Liver (tissue), 9 donors: ENCODE data around the gene PDE4D. TPM values are rescaled to one million over a fixed set of nuclear protein-coding genes. Genes with fewer than 3 reads are reported as not detected.

Experiments used
- DNase-seq: peaks from one replicate; pipeline ENCODE4 v3.0.0-alpha.2; 2017; ENCODE audit warnings: low spot score
- H3K27ac ChIP-seq, 2 donors: one replicate each; pipeline ENCODE4 v1.7.0; 2013; ENCODE audit warnings: inconsistent platforms in 2 of 2, low read length in 2 of 2, control low read depth in 1 of 2, low read depth in 1 of 2, mild to moderate bottlenecking in 1 of 2
- H3K27me3 ChIP-seq, 4 donors: one replicate each; pipeline versions ENCODE4 v1.6.1 to v1.7.0; 2013; ENCODE audit warnings: low read length in 3 of 4, inconsistent platforms in 1 of 4, mild to moderate bottlenecking in 1 of 4, moderate library complexity in 1 of 4; ENCODE audit not compliant: control insufficient read depth in 4 of 4, insufficient read depth in 4 of 4
- H3K36me3 ChIP-seq, 4 donors: one replicate each; pipeline versions ENCODE4 v1.6.1 to v1.7.0; 2013; ENCODE audit warnings: low read length in 3 of 4, mild to moderate bottlenecking in 3 of 4, low read depth in 1 of 4, moderate library complexity in 1 of 4; ENCODE audit not compliant: control insufficient read depth in 4 of 4, insufficient read depth in 3 of 4
- H3K4me1 ChIP-seq, 4 donors: one replicate each; pipeline versions ENCODE4 v1.6.1 to v1.7.0; 2013; ENCODE audit warnings: low read length in 3 of 4, mild to moderate bottlenecking in 3 of 4, moderate library complexity in 1 of 4; ENCODE audit not compliant: control insufficient read depth in 4 of 4, insufficient read depth in 4 of 4
- H3K4me3 ChIP-seq, 3 donors: one replicate each; pipeline versions ENCODE4 v1.6.1 to v1.7.0; 2013; ENCODE audit warnings: low read length in 3 of 3, control low read depth in 1 of 3, low read depth in 1 of 3, mild to moderate bottlenecking in 1 of 3
- H3K9ac ChIP-seq, 2 donors: one replicate each; pipeline ENCODE4 v1.7.0; 2013; ENCODE audit warnings: low read length in 2 of 2, mild to moderate bottlenecking in 2 of 2, moderate library complexity in 2 of 2, control low read depth in 1 of 2, low read depth in 1 of 2
- H3K9me3 ChIP-seq, 4 donors: one replicate each; pipeline versions ENCODE4 v1.6.1 to v1.7.0; 2013; ENCODE audit warnings: low read length in 3 of 4; ENCODE audit not compliant: control insufficient read depth in 4 of 4
- CTCF ChIP-seq: fragments of 150-350 bp; IDR thresholded peaks from 2 replicates; pipeline ENCODE4 v1.5.1; 2017; ENCODE audit warnings: improper control_type of control experiment, low read depth, low read length; ENCODE audit not compliant: missing input control
- EGR1 ChIP-seq, 2 donors: IDR thresholded peaks; 2 replicates each; pipeline ENCODE4 v1.6.1; 2016 to 2018; ENCODE audit warnings: antibody characterized with exemption in 2 of 2, low read depth in 2 of 2
- FOXA1 ChIP-seq: IDR thresholded peaks from 2 replicates; pipeline ENCODE4 v1.6.1; 2016; ENCODE audit warnings: antibody characterized with exemption
- FOXA2 ChIP-seq: IDR thresholded peaks from 2 replicates; pipeline ENCODE4 v1.6.1; 2016; ENCODE audit warnings: antibody characterized with exemption
- GABPA ChIP-seq, 2 donors: IDR thresholded peaks in 1 of 2; conservative IDR thresholded peaks in 1 of 2; 2 replicates each; pipeline ENCODE4 v1.6.1; 2016; ENCODE audit warnings: antibody characterized with exemption in 2 of 2, mild to moderate bottlenecking in 1 of 2, moderate library complexity in 1 of 2
- HNF4A ChIP-seq, 2 donors: conservative IDR thresholded peaks; 2 replicates each; pipeline ENCODE4 v1.6.1; 2016; ENCODE audit warnings: antibody characterized with exemption in 2 of 2, mild to moderate bottlenecking in 2 of 2
- HNF4G ChIP-seq: IDR thresholded peaks from 2 replicates; pipeline ENCODE4 v1.6.1; 2016; ENCODE audit warnings: antibody characterized with exemption
- JUND ChIP-seq, 2 donors: IDR thresholded peaks; 2 replicates each; pipeline ENCODE4 v1.6.1; 2016; ENCODE audit warnings: antibody characterized with exemption in 2 of 2
- MAX ChIP-seq: IDR thresholded peaks from 2 replicates; pipeline ENCODE4 v1.6.1; 2016; ENCODE audit warnings: antibody characterized with exemption
- NR2F2 ChIP-seq: IDR thresholded peaks from 2 replicates; pipeline ENCODE4 v1.6.1; 2016; ENCODE audit warnings: antibody characterized with exemption
- RAD21 ChIP-seq, 2 donors: IDR thresholded peaks; 2 replicates each; pipeline ENCODE4 v1.6.1; 2016; ENCODE audit warnings: antibody characterized with exemption in 2 of 2, mild to moderate bottlenecking in 2 of 2
- REST ChIP-seq: IDR thresholded peaks from 2 replicates; pipeline ENCODE4 v1.6.1; 2016; ENCODE audit warnings: antibody characterized with exemption, mild to moderate bottlenecking
- RXRA ChIP-seq, 2 donors: IDR thresholded peaks; 2 replicates each; pipeline ENCODE4 v1.6.1; 2017 to 2018; ENCODE audit warnings: antibody characterized with exemption in 2 of 2, mild to moderate bottlenecking in 1 of 2
- SP1 ChIP-seq: IDR thresholded peaks from 2 replicates; pipeline ENCODE4 v1.6.1; 2018; ENCODE audit warnings: antibody characterized with exemption, mild to moderate bottlenecking
- TAF1 ChIP-seq: conservative IDR thresholded peaks from 2 replicates; pipeline ENCODE4 v1.6.1; 2016; ENCODE audit warnings: antibody characterized with exemption, mild to moderate bottlenecking
- YY1 ChIP-seq: IDR thresholded peaks from 2 replicates; pipeline ENCODE4 v1.6.1; 2016; ENCODE audit warnings: antibody characterized with exemption, mild to moderate bottlenecking
- ZBTB33 ChIP-seq: IDR thresholded peaks from 2 replicates; pipeline ENCODE4 v1.6.1; 2016; ENCODE audit warnings: antibody characterized with exemption
- WGBS: extraction: QIAGEN DNeasy Blood & Tissue Kit; methylation state at CpG from one replicate; pipeline ENCODE4 v1.1.7; 2013; 5-methylcytosine and 5-hydroxymethylcytosine counted together
- polyA plus RNA-seq, 2 donors: library from polyadenylated mRNA; stranded (reverse) in 1 of 2; unstranded in 1 of 2; fragments of 200-250 nt in 1 of 2; fragments of >200 nt in 1 of 2; fragmentation: Nextera tagmentation in 1 of 2; extraction: Ambion mirVana in 1 of 2; gene quantifications; one replicate each; pipeline versions ENCODE4 v1.2.1 to v1.2.3, GENCODE V29; 2013 to 2015
- total RNA-seq, 2 donors: library from RNA; depleted of rRNA; stranded (reverse); fragments of >200 nt; gene quantifications; one replicate each; pipeline ENCODE4 v1.2.3, GENCODE V29; 2014
- donor health status: healthy.
- donor health status: healthy.
- donor health status: healthy.
- donor health status: healthy.
- donor health status: healthy.

PDE4D gene
- total and polyA plus RNA-seq, 4 donors = 0.67 to 11.9 (median 6.5) TPM

GRCh38 chr5:59557572-59557971 is 336.0 kb downstream of the PDE4D start:
- no peak overlapping the region for H3K9ac ChIP-seq
- H3K36me3 ChIP-seq = no peaks in the 10 kb centered on the region
- H3K4me3 ChIP-seq = no peak overlapping the region
- H3K27me3 ChIP-seq = no peaks in the 10 kb centered on the region
- DNase-seq = no peak
- H3K4me1 ChIP-seq = peaks cover 0 to 3% (median 0%) of the 10 kb centered on the region in 4 donors
- no peak for TF ChIP-seq YY1
- TF ChIP-seq REST = no peak
- TF ChIP-seq RAD21 (IDR thresholded peaks at IDR 0.05) = no peak
- TF ChIP-seq RXRA (IDR thresholded peaks at IDR 0.05) = no peak
- TF ChIP-seq CTCF = no peak
- TF ChIP-seq JUND (IDR thresholded peaks at IDR 0.05) = no peak
- no peaks in the 10 kb centered on the region for H3K9me3 ChIP-seq
- H3K27ac ChIP-seq = no peak overlapping the region

GRCh38 chr5:59555596-59555995 is 337.9 kb downstream of the PDE4D start:
- Histone ChIP-seq H3K36me3 (no peaks in the 10 kb centered on the region), H3K4me1 (peaks cover 0 to 3% (median 0%) of the 10 kb centered on the region in 4 donors), H3K27ac (no peak overlapping the region), H3K9ac (no peak overlapping the region), H3K9me3 (no peaks in the 10 kb centered on the region), H3K4me3 (no peak overlapping the region), H3K27me3 (no peaks in the 10 kb centered on the region)
- no peak for DNase-seq
- TF ChIP-seq REST = no peak
- TF ChIP-seq YY1 = no peak
- TF ChIP-seq MAX = no peak
- TF ChIP-seq GABPA (IDR thresholded peaks at IDR 0.05 in 1 of 2, conservative IDR thresholded peaks at IDR 0.05 in 1 of 2) = no peak
- no peak for TF ChIP-seq FOXA1
- TF ChIP-seq HNF4A (conservative IDR thresholded peaks at IDR 0.05) = no peak
- no peak for TF ChIP-seq JUND (IDR thresholded peaks at IDR 0.05)
- TF ChIP-seq NR2F2 = no peak
- TF ChIP-seq ZBTB33 = no peak
- no peak for TF ChIP-seq RAD21 (IDR thresholded peaks at IDR 0.05)
- no peak for TF ChIP-seq EGR1 (IDR thresholded peaks at IDR 0.05; ENCODE audit: low read depth in 2 of 2)
- no peak for TF ChIP-seq HNF4G
- TF ChIP-seq RXRA (IDR thresholded peaks at IDR 0.05) = no peak
- TF ChIP-seq FOXA2 = no peak
- TF ChIP-seq SP1 = no peak
- TF ChIP-seq CTCF = no peak
- no peak for TF ChIP-seq TAF1
- WGBS = 88% methylated on average over 3 of the region's 3 CpGs
